Ishikawa (cell line): ENCODE results near the gene EPC2.

Experiments used
- CEBPB ChIP-seq: IDR thresholded peaks from 2 replicates; pipeline ENCODE4 v1.6.1; 2012
- CREB1 ChIP-seq: IDR thresholded peaks from 2 replicates; pipeline ENCODE4 v1.6.1; 2012; ENCODE audit warnings: low read depth
- EGR1 ChIP-seq: IDR thresholded peaks from 2 replicates; pipeline ENCODE4 v1.6.1; 2012
- EP300 ChIP-seq: IDR thresholded peaks from 2 replicates; pipeline ENCODE4 v1.6.1; 2012; ENCODE audit warnings: borderline replicate concordance
- FOXM1 ChIP-seq: IDR thresholded peaks from 2 replicates; pipeline ENCODE4 v1.6.1; 2012; ENCODE audit warnings: low read depth, borderline replicate concordance
- MAX ChIP-seq: IDR thresholded peaks from 2 replicates; pipeline ENCODE4 v1.6.1; 2012
- NFIC ChIP-seq: IDR thresholded peaks from 2 replicates; pipeline ENCODE4 v1.6.1; 2012
- RAD21 ChIP-seq: IDR thresholded peaks from 2 replicates; pipeline ENCODE4 v1.6.1; 2012; ENCODE audit warnings: low read depth
- REST ChIP-seq: IDR thresholded peaks from 2 replicates; pipeline ENCODE4 v1.6.1; 2012; ENCODE audit warnings: low read depth, mild to moderate bottlenecking
- TAF1 ChIP-seq: IDR thresholded peaks from 2 replicates; pipeline ENCODE4 v1.6.1; 2012; ENCODE audit warnings: low read depth, mild to moderate bottlenecking
- TCF12 ChIP-seq: IDR thresholded peaks from 2 replicates; pipeline ENCODE4 v1.6.1; 2012; ENCODE audit warnings: low read depth
- TEAD4 ChIP-seq: IDR thresholded peaks from 2 replicates; pipeline ENCODE4 v1.6.1; 2012
- YY1 ChIP-seq: IDR thresholded peaks from 2 replicates; pipeline ENCODE4 v1.6.1; 2012; ENCODE audit warnings: low read depth
- ZBTB7A ChIP-seq: IDR thresholded peaks from 2 replicates; pipeline ENCODE4 v1.6.1; 2012; ENCODE audit warnings: low read depth
- TF ChIP-seq, protein P1 (sequence below): IDR thresholded peaks from 2 replicates; pipeline ENCODE4 v1.6.1; 2012

The EPC2 gene

GRCh38 chr2:148754864-148755263 is 110.3 kb downstream of the EPC2 start:
- TF ChIP-seq YY1 (no peak), CEBPB (no peak), MAX (no peak)

GRCh38 chr2:148756292-148756975 is 111.9 kb downstream of the EPC2 start:
- TF ChIP-seq CEBPB: no peak
- no peak for TF ChIP-seq REST
- TF ChIP-seq TAF1: no peak
- no peak for TF ChIP-seq TEAD4
- TF ChIP-seq YY1: no peak
- TF ChIP-seq ZBTB7A: no peak
- no peak for TF ChIP-seq EP300
- no peak for TF ChIP-seq MAX
- TF ChIP-seq NFIC: no peak
- TF ChIP-seq RAD21: no peak
- TF ChIP-seq TCF12: no peak
- no peak for TF ChIP-seq CREB1
- TF ChIP-seq FOXM1: no peak
- TF ChIP-seq, protein P1, sequence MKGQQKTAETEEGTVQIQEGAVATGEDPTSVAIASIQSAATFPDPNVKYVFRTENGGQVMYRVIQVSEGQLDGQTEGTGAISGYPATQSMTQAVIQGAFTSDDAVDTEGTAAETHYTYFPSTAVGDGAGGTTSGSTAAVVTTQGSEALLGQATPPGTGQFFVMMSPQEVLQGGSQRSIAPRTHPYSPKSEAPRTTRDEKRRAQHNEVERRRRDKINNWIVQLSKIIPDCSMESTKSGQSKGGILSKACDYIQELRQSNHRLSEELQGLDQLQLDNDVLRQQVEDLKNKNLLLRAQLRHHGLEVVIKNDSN: no peak

DNA sequence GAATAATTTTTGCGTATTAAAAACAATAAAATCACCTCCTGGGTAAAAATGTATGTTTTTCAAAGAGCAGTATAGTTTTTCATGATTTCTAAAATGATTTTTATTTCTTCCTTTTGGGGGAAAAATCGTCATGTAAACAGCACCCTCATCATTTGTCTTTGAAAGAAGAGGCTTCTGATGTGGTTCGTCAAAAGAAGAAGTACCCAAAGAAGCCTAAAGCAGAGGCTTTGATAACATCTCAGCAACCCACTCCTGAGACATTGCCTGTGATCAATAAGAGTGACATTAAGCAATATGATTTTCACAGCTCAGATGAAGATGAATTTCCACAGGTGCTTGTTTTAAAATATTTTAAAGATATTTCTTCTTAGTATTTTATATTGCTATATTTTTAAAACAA is 120.3 kb downstream of the EPC2 start:
- TF ChIP-seq CREB1 (no peak), FOXM1 (no peak), TAF1 (no peak), TEAD4 (no peak), CEBPB (no peak), TCF12 (no peak), RAD21 (no peak), ZBTB7A (no peak)

- TF ChIP-seq CEBPB: no peak
Measured at GRCh38 chr2:148770047-148770446, 125.5 kb downstream of the EPC2 start.

DNA sequence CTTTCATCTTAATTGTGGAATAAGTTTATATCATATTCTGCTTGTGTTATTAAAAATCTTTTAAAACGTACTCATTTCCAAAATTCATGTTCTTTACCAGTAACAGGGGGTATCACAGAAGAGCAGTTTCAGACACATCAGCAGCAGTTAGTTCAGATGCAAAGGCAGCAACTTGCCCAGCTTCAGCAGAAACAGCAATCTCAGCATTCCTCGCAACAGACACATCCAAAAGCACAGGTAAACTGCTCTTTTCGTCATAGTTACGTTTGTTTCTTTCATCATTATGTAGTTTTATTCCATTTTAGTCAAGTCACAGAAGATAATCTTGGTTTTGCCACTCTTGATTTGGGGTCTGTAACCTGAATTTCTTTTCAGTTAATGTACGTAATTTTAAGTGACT is 137.0 kb downstream of the EPC2 start:
- no peak for TF ChIP-seq ZBTB7A

DNA sequence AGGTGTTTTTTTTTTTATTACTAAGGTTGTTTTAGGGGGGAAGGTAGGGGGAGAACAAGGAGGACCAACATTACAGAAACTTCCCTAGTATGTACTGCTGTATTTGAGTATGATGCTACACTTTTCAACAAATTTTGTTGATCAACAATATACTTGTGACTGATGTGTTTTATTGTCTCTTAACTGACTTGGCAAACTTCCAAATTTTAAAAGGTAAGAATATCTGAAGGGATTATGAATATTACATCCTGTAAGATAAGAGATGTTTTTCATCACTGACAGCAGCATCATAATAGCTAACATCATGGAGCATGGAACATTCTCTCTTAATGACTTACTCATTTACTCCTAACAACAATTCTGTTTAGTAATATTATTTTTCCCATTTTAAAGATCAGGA is 144.5 kb downstream of the EPC2 start:
- TF ChIP-seq YY1: no peak
- no peak for TF ChIP-seq FOXM1
- peak; percentile 26; the same call in 1 of the 2 replicates for TF ChIP-seq NFIC
- no peak for TF ChIP-seq EP300
- TF ChIP-seq EGR1: no peak

DNA sequence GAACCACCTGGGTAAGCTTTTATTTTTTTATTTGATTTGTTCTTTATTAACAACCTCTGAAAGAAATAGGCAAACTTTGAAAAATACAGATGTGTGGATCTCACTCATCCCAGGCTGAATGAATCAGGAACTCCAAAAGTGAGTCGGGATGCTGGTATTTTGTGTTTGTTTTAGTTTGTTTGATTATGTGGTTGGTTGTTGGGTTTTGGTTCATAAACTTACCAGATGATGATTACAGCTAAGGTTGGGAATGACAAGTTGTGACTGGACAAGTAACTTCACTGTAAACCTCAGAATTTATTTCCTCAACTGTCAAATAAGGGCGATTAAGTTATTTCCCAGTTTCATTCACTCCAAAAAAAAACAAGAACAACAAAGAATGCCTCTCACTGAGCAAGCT is 150.0 kb downstream of the EPC2 start:
- TF ChIP-seq, protein P1: no peak
- TF ChIP-seq YY1: no peak
- TF ChIP-seq RAD21: no peak
- no peak for TF ChIP-seq TAF1
- no peak for TF ChIP-seq EGR1
- TF ChIP-seq ZBTB7A: no peak
- no peak for TF ChIP-seq CEBPB
- no peak for TF ChIP-seq REST
- TF ChIP-seq TCF12: no peak
- TF ChIP-seq CREB1: no peak
- TF ChIP-seq NFIC: no peak
- TF ChIP-seq FOXM1: no peak
- no peak for TF ChIP-seq EP300
- TF ChIP-seq MAX: no peak
- TF ChIP-seq TEAD4: no peak
